GM10266 (cell line): ENCODE data around the gene ASPG.

Experiments
- DNase-seq: peaks from one replicate; pipeline ENCODE4 v3.0.0; 2012; ENCODE audit errors: extremely low spot score
- CTCF ChIP-seq: IDR thresholded peaks from 2 replicates; pipeline ENCODE4 v1.5.1; 2012; ENCODE audit warnings: mild to moderate bottlenecking, low read depth; ENCODE audit not compliant: control insufficient read depth, insufficient read depth; ENCODE audit errors: missing control alignments

ASPG gene

GRCh38 chr14:104112609-104113571 is 27.4 kb downstream of the ASPG start:
- DNase-seq, result no peak
- TF ChIP-seq CTCF, result no peak

GRCh38 chr14:104113631-104114420 is 28.3 kb downstream of the ASPG start:
- TF ChIP-seq CTCF, result no peak
- DNase-seq, result no peak

- no peak for DNase-seq
- TF ChIP-seq CTCF, result no peak
Measured at GRCh38 chr14:104114421-104115130, 29.1 kb downstream of the ASPG start.

GRCh38 chr14:104115131-104115600 is 29.7 kb downstream of the ASPG start:
- DNase-seq, result no peak
- TF ChIP-seq CTCF, result no peak

- TF ChIP-seq CTCF, result no peak
- DNase-seq, result no peak
Measured at GRCh38 chr14:104115691-104116287, 30.3 kb downstream of the ASPG start.

- TF ChIP-seq CTCF, result no peak
- no peak for DNase-seq
Measured at GRCh38 chr14:104116288-104116755, 30.8 kb downstream of the ASPG start.
